HK-2 (cell line): ENCODE results near the gene BCKDHB.

Source experiments
- DNase-seq: peaks from one replicate; pipeline ENCODE4 v3.0.0-alpha.2; 2018; ENCODE audit not compliant: unreplicated experiment

Gene BCKDHB

GRCh38 chr6:80330961-80331360 is 224.5 kb downstream of the BCKDHB start:
- DNase-seq = no peak

GRCh38 chr6:80331522-80331921 is 225.1 kb downstream of the BCKDHB start:
- no peak for DNase-seq

- no peak for DNase-seq
These were observed 225.5 kb downstream of the BCKDHB start for GRCh38 chr6:80331974-80332373.

GRCh38 chr6:80333342-80333741 is 226.9 kb downstream of the BCKDHB start:
- no peak for DNase-seq

- no peak for DNase-seq
These were observed 228.7 kb downstream of the BCKDHB start for GRCh38 chr6:80335121-80335531.

GRCh38 chr6:80336911-80337310 is 230.4 kb downstream of the BCKDHB start:
- no peak for DNase-seq

- peak; percentile 59 for DNase-seq
These were observed 231.8 kb downstream of the BCKDHB start for GRCh38 chr6:80338201-80338836.

- no peak for DNase-seq
These were observed 232.9 kb downstream of the BCKDHB start for GRCh38 chr6:80339421-80339820.

GRCh38 chr6:80340280-80340679 is 233.8 kb downstream of the BCKDHB start:
- no peak for DNase-seq

- no peak for DNase-seq
These were observed 234.2 kb downstream of the BCKDHB start for GRCh38 chr6:80340686-80341085.

- DNase-seq = no peak
These were observed 234.9 kb downstream of the BCKDHB start for GRCh38 chr6:80341330-80341729.

GRCh38 chr6:80343511-80343910 is 237.0 kb downstream of the BCKDHB start:
- DNase-seq = no peak

- DNase-seq = no peak
These were observed 240.6 kb downstream of the BCKDHB start for GRCh38 chr6:80347101-80347500.

GRCh38 chr6:80348263-80348662 is 241.8 kb downstream of the BCKDHB start:
- peak; percentile 11 for DNase-seq

- no peak for DNase-seq
These were observed 249.5 kb downstream of the BCKDHB start for GRCh38 chr6:80356000-80356399.

- no peak for DNase-seq
These were observed 250.1 kb downstream of the BCKDHB start for GRCh38 chr6:80356545-80356944.

- no peak for DNase-seq
These were observed 250.6 kb downstream of the BCKDHB start for GRCh38 chr6:80357081-80357480.

- no peak for DNase-seq
These were observed 251.2 kb downstream of the BCKDHB start for GRCh38 chr6:80357674-80358073.

- DNase-seq = no peak
These were observed 257.1 kb downstream of the BCKDHB start for GRCh38 chr6:80363501-80364122.

- no peak for DNase-seq
These were observed 257.7 kb downstream of the BCKDHB start for GRCh38 chr6:80364149-80364548.

GRCh38 chr6:80366051-80366450 is 259.6 kb downstream of the BCKDHB start:
- no peak for DNase-seq

GRCh38 chr6:80366714-80367113 is 260.2 kb downstream of the BCKDHB start:
- DNase-seq = no peak

GRCh38 chr6:80376411-80376810 is 269.9 kb downstream of the BCKDHB start:
- DNase-seq = no peak

- DNase-seq = no peak
These were observed 274.1 kb downstream of the BCKDHB start for GRCh38 chr6:80380566-80380965.
